ENCODE data around the gene PLEKHS1.
"Not testable (repeated sequence)": the region's sequence is repeated elsewhere in the genome, so short reads cannot be mapped to it uniquely, and the experiment has no call there.

Gene PLEKHS1

GRCh38 chr10:113770346-113770745, 18.9 kb downstream of the PLEKHS1 start:
- DNase-seq (ENCODE audit: low read depth, low spot score) = no peak
- Histone ChIP-seq H3K36me3 (ENCODE audit: insufficient read depth, insufficient read length, low read length) (no peaks in the 10 kb centered on the region), H3K9ac (ENCODE audit: insufficient read length, low read depth) (no peak overlapping the region), H3K4me1 (ENCODE audit: insufficient read depth, insufficient read length) (no peaks in the 10 kb centered on the region), H3K9me3 (ENCODE audit: insufficient read depth, low read length) (no peaks in the 10 kb centered on the region), H3K4me3 (ENCODE audit: insufficient read length, low read depth) (no peak overlapping the region), H3K27me3 (ENCODE audit: insufficient read depth, insufficient read length) (no peaks in the 10 kb centered on the region)
- TF ChIP-seq SUZ12 (IDR thresholded peaks at IDR 0.05; ENCODE audit: extremely low read depth, insufficient read depth, insufficient read length) (no peak), ZNF274 (IDR thresholded peaks at IDR 0.05; ENCODE audit: low read depth, low read length) (no peak), YY1 (IDR thresholded peaks at IDR 0.05; ENCODE audit: insufficient read depth, insufficient read length) (no peak)

DNA sequence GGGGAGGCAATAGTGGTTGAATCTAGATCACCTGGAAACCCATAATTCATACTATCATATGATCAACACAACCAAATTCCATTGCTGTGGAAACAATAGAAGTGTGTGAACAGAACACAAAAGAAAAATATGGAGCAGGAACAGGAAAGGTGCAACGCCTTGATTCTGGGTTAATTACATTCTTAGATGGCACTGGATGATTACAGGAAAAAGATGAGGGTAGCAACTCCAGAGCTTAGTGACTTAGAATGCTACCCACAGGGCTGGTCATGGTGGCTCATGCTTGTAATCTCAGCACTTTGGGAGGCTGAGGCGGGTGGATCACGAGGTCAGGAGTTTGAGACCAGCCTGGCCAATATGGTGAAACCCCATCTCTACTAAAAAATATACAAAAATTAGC, 19.6 kb downstream of the PLEKHS1 start:
- not testable (repeated sequence) for H3K9ac ChIP-seq (ENCODE audit: insufficient read length, low read depth); H3K9me3 ChIP-seq (ENCODE audit: insufficient read depth, low read length); H3K36me3 ChIP-seq (ENCODE audit: insufficient read depth, insufficient read length, low read length); H3K27me3 ChIP-seq (ENCODE audit: insufficient read depth, insufficient read length); DNase-seq (ENCODE audit: low read depth, low spot score); H3K4me3 ChIP-seq (ENCODE audit: insufficient read length, low read depth); H3K4me1 ChIP-seq (ENCODE audit: insufficient read depth, insufficient read length)

GRCh38 chr10:113775686-113776294, 24.3 kb downstream of the PLEKHS1 start:
- H3K4me1 ChIP-seq (ENCODE audit: insufficient read depth, insufficient read length) = peaks cover 3% of the 10 kb centered on the region
- H3K9me3 ChIP-seq (ENCODE audit: insufficient read depth, low read length) = no peaks in the 10 kb centered on the region
- TF ChIP-seq ZNF274 (IDR thresholded peaks at IDR 0.05; ENCODE audit: low read depth, low read length) (no peak), YY1 (IDR thresholded peaks at IDR 0.05; ENCODE audit: insufficient read depth, insufficient read length) (no peak), SUZ12 (IDR thresholded peaks at IDR 0.05; ENCODE audit: extremely low read depth, insufficient read depth, insufficient read length) (no peak)
- H3K4me3 ChIP-seq (ENCODE audit: insufficient read length, low read depth) = no peak overlapping the region
- no peak overlapping the region for H3K9ac ChIP-seq (ENCODE audit: insufficient read length, low read depth)
- H3K36me3 ChIP-seq (ENCODE audit: insufficient read depth, insufficient read length, low read length) = no peaks in the 10 kb centered on the region
- DNase-seq (ENCODE audit: low read depth, low spot score) = no peak
- no peaks in the 10 kb centered on the region for H3K27me3 ChIP-seq (ENCODE audit: insufficient read depth, insufficient read length)

DNA sequence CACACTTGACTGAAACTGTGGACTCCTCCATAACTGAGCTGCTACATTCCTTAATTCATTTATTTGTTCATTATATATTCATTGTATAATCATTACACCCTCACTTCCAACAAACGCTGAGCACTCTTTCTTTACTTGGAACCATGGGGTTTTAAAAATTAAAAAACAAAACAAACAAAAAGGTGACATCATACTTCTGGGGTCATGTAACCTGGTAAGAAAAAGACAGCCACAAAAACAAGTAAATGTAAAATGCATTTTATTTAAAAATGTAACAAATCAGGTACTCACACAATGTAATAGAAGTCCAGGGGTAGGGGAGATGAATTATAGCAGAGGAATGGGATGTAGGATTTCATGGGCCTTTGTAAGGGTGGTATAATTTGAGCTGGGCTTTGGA, 25.1 kb downstream of the PLEKHS1 start:
- Histone ChIP-seq H3K27me3 (ENCODE audit: insufficient read depth, insufficient read length) (no peaks in the 10 kb centered on the region), H3K4me1 (ENCODE audit: insufficient read depth, insufficient read length) (peaks cover 3% of the 10 kb centered on the region), H3K36me3 (ENCODE audit: insufficient read depth, insufficient read length, low read length) (no peaks in the 10 kb centered on the region), H3K9me3 (ENCODE audit: insufficient read depth, low read length) (no peaks in the 10 kb centered on the region), H3K4me3 (ENCODE audit: insufficient read length, low read depth) (no peak overlapping the region), H3K9ac (ENCODE audit: insufficient read length, low read depth) (no peak overlapping the region)
- DNase-seq (ENCODE audit: low read depth, low spot score) = no peak
- no peak for TF ChIP-seq YY1 (IDR thresholded peaks at IDR 0.05; ENCODE audit: insufficient read depth, insufficient read length)
- TF ChIP-seq SUZ12 (IDR thresholded peaks at IDR 0.05; ENCODE audit: extremely low read depth, insufficient read depth, insufficient read length) = no peak
- no peak for TF ChIP-seq ZNF274 (IDR thresholded peaks at IDR 0.05; ENCODE audit: low read depth, low read length)

GRCh38 chr10:113780681-113781250, 29.3 kb downstream of the PLEKHS1 start:
- peaks cover 3% of the 10 kb centered on the region for H3K4me1 ChIP-seq (ENCODE audit: insufficient read depth, insufficient read length)
- TF ChIP-seq SUZ12 (IDR thresholded peaks at IDR 0.05; ENCODE audit: extremely low read depth, insufficient read depth, insufficient read length) (no peak), ZNF274 (IDR thresholded peaks at IDR 0.05; ENCODE audit: low read depth, low read length) (no peak), YY1 (IDR thresholded peaks at IDR 0.05; ENCODE audit: insufficient read depth, insufficient read length) (no peak)
- H3K4me3 ChIP-seq (ENCODE audit: insufficient read length, low read depth) = no peak overlapping the region
- H3K36me3 ChIP-seq (ENCODE audit: insufficient read depth, insufficient read length, low read length) = no peaks in the 10 kb centered on the region
- H3K9ac ChIP-seq (ENCODE audit: insufficient read length, low read depth) = no peak overlapping the region
- no peaks in the 10 kb centered on the region for H3K27me3 ChIP-seq (ENCODE audit: insufficient read depth, insufficient read length)
- DNase-seq (ENCODE audit: low read depth, low spot score) = no peak
- H3K9me3 ChIP-seq (ENCODE audit: insufficient read depth, low read length) = no peaks in the 10 kb centered on the region

- Histone ChIP-seq H3K4me1 (ENCODE audit: insufficient read depth, insufficient read length) (no peaks in the 10 kb centered on the region), H3K9me3 (ENCODE audit: insufficient read depth, low read length) (no peaks in the 10 kb centered on the region), H3K4me3 (ENCODE audit: insufficient read length, low read depth) (no peak overlapping the region), H3K9ac (ENCODE audit: insufficient read length, low read depth) (no peak overlapping the region), H3K36me3 (ENCODE audit: insufficient read depth, insufficient read length, low read length) (no peaks in the 10 kb centered on the region), H3K27me3 (ENCODE audit: insufficient read depth, insufficient read length) (no peaks in the 10 kb centered on the region)
- no peak for TF ChIP-seq ZNF274 (IDR thresholded peaks at IDR 0.05; ENCODE audit: low read depth, low read length)
- no peak for TF ChIP-seq SUZ12 (IDR thresholded peaks at IDR 0.05; ENCODE audit: extremely low read depth, insufficient read depth, insufficient read length)
- TF ChIP-seq YY1 (IDR thresholded peaks at IDR 0.05; ENCODE audit: insufficient read depth, insufficient read length) = no peak
- no peak for DNase-seq (ENCODE audit: low read depth, low spot score)
Observed at GRCh38 chr10:113782367-113782766, 30.9 kb downstream of the PLEKHS1 start.

DNA sequence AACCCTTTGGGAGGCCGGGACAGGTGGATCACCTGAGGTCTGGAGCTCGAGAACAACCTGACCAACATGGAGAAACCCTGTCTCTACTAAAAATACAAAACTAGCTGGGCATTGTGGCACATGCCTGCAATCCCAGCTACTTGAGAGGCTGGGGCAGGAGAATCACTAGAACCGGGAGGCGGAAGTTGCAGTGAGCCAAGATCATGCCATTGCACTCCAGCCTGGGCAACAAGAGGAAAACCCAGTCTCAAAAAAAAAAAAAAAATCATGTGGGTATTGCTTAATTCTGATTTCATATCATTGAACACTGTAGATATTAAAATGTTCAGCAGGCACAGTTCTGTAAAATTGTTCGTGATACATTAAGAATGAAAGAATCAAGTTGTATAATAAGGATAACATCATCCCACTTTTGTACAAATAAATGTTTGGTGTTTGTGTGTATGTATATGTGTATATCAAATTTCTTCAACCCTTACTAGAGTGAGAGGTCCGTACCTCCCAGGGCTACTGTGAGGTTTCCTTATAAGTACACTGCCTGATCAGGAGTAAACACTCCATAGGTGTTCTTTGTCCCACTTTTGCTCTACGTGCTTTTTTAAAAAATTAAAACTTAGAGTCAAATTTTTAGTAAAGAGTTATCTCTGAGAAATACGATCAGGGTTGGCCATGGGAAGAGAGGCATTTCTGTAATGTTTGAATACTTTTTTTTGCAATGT, 31.7 kb downstream of the PLEKHS1 start:
- H3K4me1 ChIP-seq (ENCODE audit: insufficient read depth, insufficient read length) = no peaks in the 10 kb centered on the region
- no peak for DNase-seq (ENCODE audit: low read depth, low spot score)
- no peaks in the 10 kb centered on the region for H3K27me3 ChIP-seq (ENCODE audit: insufficient read depth, insufficient read length)
- no peaks in the 10 kb centered on the region for H3K36me3 ChIP-seq (ENCODE audit: insufficient read depth, insufficient read length, low read length)
- no peaks in the 10 kb centered on the region for H3K9me3 ChIP-seq (ENCODE audit: insufficient read depth, low read length)
- no peak overlapping the region for H3K4me3 ChIP-seq (ENCODE audit: insufficient read length, low read depth)
- no peak for TF ChIP-seq ZNF274 (IDR thresholded peaks at IDR 0.05; ENCODE audit: low read depth, low read length)
- TF ChIP-seq YY1 (IDR thresholded peaks at IDR 0.05; ENCODE audit: insufficient read depth, insufficient read length) = no peak
- no peak for TF ChIP-seq SUZ12 (IDR thresholded peaks at IDR 0.05; ENCODE audit: extremely low read depth, insufficient read depth, insufficient read length)
- no peak overlapping the region for H3K9ac ChIP-seq (ENCODE audit: insufficient read length, low read depth)
